Measurements from ENCODE around the gene SP110.

The SP110 gene

GRCh38 chr2:230135130-230135525 lies 84.7 kb downstream of the SP110 start:
- Histone ChIP-seq H3K4me3 (ENCODE audit: low read length) (no peak overlapping the region), H3K27ac (ENCODE audit: low read length) (no peak overlapping the region), H4K20me1 (ENCODE audit: insufficient read depth, low read length) (no peaks in the 10 kb centered on the region), H3K9me3 (ENCODE audit: insufficient read depth, low read length) (no peaks in the 10 kb centered on the region), H2AFZ (ENCODE audit: low read depth, low read length) (no peak overlapping the region), H3K4me1 (ENCODE audit: low read length) (no peaks in the 10 kb centered on the region), H3K4me2 (ENCODE audit: low read length) (no peak overlapping the region), H3K9ac (ENCODE audit: low read length) (no peak overlapping the region), H3K79me2 (ENCODE audit: low read length) (no peaks in the 10 kb centered on the region), H3K36me3 (replicated peaks; ENCODE audit: low read depth, low read length) (no peaks in the 10 kb centered on the region), H3K27me3 (ENCODE audit: low read depth, low read length) (no peaks in the 10 kb centered on the region)
- TF ChIP-seq CTCF (IDR thresholded peaks at IDR 0.05; ENCODE audit: low read depth, low read length), result no peak

- TF ChIP-seq CTCF (IDR thresholded peaks at IDR 0.05; ENCODE audit: low read depth, low read length), result no peak
- Histone ChIP-seq H2AFZ (ENCODE audit: low read depth, low read length) (no peak overlapping the region), H3K9me3 (ENCODE audit: insufficient read depth, low read length) (no peaks in the 10 kb centered on the region), H3K4me2 (ENCODE audit: low read length) (no peak overlapping the region), H3K9ac (ENCODE audit: low read length) (no peak overlapping the region), H3K4me1 (ENCODE audit: low read length) (no peaks in the 10 kb centered on the region), H3K4me3 (ENCODE audit: low read length) (no peak overlapping the region), H3K27ac (ENCODE audit: low read length) (no peak overlapping the region), H3K27me3 (ENCODE audit: low read depth, low read length) (no peaks in the 10 kb centered on the region), H3K36me3 (replicated peaks; ENCODE audit: low read depth, low read length) (no peaks in the 10 kb centered on the region), H3K79me2 (ENCODE audit: low read length) (no peaks in the 10 kb centered on the region), H4K20me1 (ENCODE audit: insufficient read depth, low read length) (no peaks in the 10 kb centered on the region)
Observed at GRCh38 chr2:230134496-230135129, 85.2 kb downstream of the SP110 start.

- Histone ChIP-seq H3K27ac (ENCODE audit: low read length) (no peak overlapping the region), H2AFZ (ENCODE audit: low read depth, low read length) (no peak overlapping the region), H4K20me1 (ENCODE audit: insufficient read depth, low read length) (no peaks in the 10 kb centered on the region), H3K27me3 (ENCODE audit: low read depth, low read length) (no peaks in the 10 kb centered on the region), H3K9me3 (ENCODE audit: insufficient read depth, low read length) (no peaks in the 10 kb centered on the region), H3K9ac (ENCODE audit: low read length) (no peak overlapping the region), H3K79me2 (ENCODE audit: low read length) (no peaks in the 10 kb centered on the region), H3K4me2 (ENCODE audit: low read length) (no peak overlapping the region), H3K36me3 (replicated peaks; ENCODE audit: low read depth, low read length) (no peaks in the 10 kb centered on the region), H3K4me1 (ENCODE audit: low read length) (no peaks in the 10 kb centered on the region), H3K4me3 (ENCODE audit: low read length) (no peak overlapping the region)
- TF ChIP-seq EZH2phosphoT487 (IDR thresholded peaks at IDR 0.05; ENCODE audit: low read depth), result no peak
- TF ChIP-seq CTCF (IDR thresholded peaks at IDR 0.05; ENCODE audit: low read depth, low read length), result no peak
Observed at GRCh38 chr2:230131366-230131765, 88.4 kb downstream of the SP110 start.

GRCh38 chr2:230130668-230131364 lies 89.0 kb downstream of the SP110 start:
- H3K36me3 ChIP-seq (replicated peaks; ENCODE audit: low read depth, low read length), result no peaks in the 10 kb centered on the region
- TF ChIP-seq EZH2phosphoT487 (IDR thresholded peaks at IDR 0.05; ENCODE audit: low read depth), result no peak
- no peak for TF ChIP-seq CTCF (IDR thresholded peaks at IDR 0.05; ENCODE audit: low read depth, low read length)
- no peak overlapping the region for H3K4me2 ChIP-seq (ENCODE audit: low read length)
- H3K4me1 ChIP-seq (ENCODE audit: low read length), result no peaks in the 10 kb centered on the region
- no peaks in the 10 kb centered on the region for H3K27me3 ChIP-seq (ENCODE audit: low read depth, low read length)
- H3K9ac ChIP-seq (ENCODE audit: low read length), result no peak overlapping the region
- no peak overlapping the region for H3K27ac ChIP-seq (ENCODE audit: low read length)
- H4K20me1 ChIP-seq (ENCODE audit: insufficient read depth, low read length), result no peaks in the 10 kb centered on the region
- H3K9me3 ChIP-seq (ENCODE audit: insufficient read depth, low read length), result no peaks in the 10 kb centered on the region
- no peak overlapping the region for H3K4me3 ChIP-seq (ENCODE audit: low read length)
- H3K79me2 ChIP-seq (ENCODE audit: low read length), result no peaks in the 10 kb centered on the region
- H2AFZ ChIP-seq (ENCODE audit: low read depth, low read length), result no peak overlapping the region
